ENCODE data around the gene ARHGAP6.

GRCh38 chrX:11329021-11329420, 336.7 kb downstream of the ARHGAP6 start:
- TF ChIP-seq CTCF (IDR thresholded peaks at IDR 0.05) (no peak), POLR2A (IDR thresholded peaks at IDR 0.05) (no peak)

Measured in heart left ventricle (tissue), 13 donors.